ENCODE results near the gene MANF.

MANF gene

DNA sequence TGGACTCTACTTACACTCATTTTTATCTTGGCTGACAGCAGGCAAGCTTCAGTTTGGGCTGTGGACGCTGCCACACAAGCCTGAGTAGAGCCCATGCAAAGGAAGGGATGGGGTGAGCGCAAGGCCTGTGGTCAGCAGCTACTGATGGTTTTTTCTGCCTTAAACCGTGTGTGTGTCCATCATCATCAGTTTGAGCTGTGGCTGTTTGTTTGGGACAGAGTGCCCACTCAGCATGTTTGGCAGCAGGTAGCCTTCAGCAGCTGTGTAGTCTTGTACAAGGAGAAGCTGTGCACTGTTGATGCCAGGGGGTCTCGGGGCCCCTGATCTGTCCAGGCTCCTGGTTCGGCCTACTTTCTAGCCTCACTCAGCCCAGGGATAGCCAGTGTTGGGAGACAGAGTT lies 9.4 kb downstream of the MANF start:
- Histone ChIP-seq H3K4me1 (ENCODE audit: control insufficient read depth, low read length) (peaks cover 40% of the 10 kb centered on the region), H3K4me3 (ENCODE audit: low read length) (peak overlapping the region; percentile 2; the same call in 1 of the 2 replicates), H3K9me2 (replicated peaks; ENCODE audit: control insufficient read depth, low read length) (no peaks in the 10 kb centered on the region), H3K27ac (ENCODE audit: low read depth, low read length) (no peak overlapping the region), H3K79me2 (ENCODE audit: control insufficient read depth, low read length) (peaks cover 76% of the 10 kb centered on the region), H3K27me3 (ENCODE audit: control insufficient read depth, low read length) (no peaks in the 10 kb centered on the region), H3K9me3 (ENCODE audit: control insufficient read depth, insufficient read depth, low read length) (no peaks in the 10 kb centered on the region), H3F3A (ENCODE audit: control insufficient read depth, insufficient read depth) (peaks cover 36% of the 10 kb centered on the region), H3K4me2 (ENCODE audit: low read length) (peak overlapping the region; percentile 80), H4K20me1 (ENCODE audit: control insufficient read depth, insufficient read depth, low read depth, low read length) (peaks cover 16% of the 10 kb centered on the region), H3K36me3 (ENCODE audit: control insufficient read depth, low read length) (peaks cover 87% of the 10 kb centered on the region)
- TF ChIP-seq, protein P1, sequence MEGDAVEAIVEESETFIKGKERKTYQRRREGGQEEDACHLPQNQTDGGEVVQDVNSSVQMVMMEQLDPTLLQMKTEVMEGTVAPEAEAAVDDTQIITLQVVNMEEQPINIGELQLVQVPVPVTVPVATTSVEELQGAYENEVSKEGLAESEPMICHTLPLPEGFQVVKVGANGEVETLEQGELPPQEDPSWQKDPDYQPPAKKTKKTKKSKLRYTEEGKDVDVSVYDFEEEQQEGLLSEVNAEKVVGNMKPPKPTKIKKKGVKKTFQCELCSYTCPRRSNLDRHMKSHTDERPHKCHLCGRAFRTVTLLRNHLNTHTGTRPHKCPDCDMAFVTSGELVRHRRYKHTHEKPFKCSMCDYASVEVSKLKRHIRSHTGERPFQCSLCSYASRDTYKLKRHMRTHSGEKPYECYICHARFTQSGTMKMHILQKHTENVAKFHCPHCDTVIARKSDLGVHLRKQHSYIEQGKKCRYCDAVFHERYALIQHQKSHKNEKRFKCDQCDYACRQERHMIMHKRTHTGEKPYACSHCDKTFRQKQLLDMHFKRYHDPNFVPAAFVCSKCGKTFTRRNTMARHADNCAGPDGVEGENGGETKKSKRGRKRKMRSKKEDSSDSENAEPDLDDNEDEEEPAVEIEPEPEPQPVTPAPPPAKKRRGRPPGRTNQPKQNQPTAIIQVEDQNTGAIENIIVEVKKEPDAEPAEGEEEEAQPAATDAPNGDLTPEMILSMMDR (IDR thresholded peaks at IDR 0.05; ENCODE audit: low read depth, low read length, poor library complexity, severe bottlenecking) = no peak
- TF ChIP-seq EZH2phosphoT487 (IDR thresholded peaks at IDR 0.05; ENCODE audit: borderline replicate concordance, low read length) = no peak

DNA sequence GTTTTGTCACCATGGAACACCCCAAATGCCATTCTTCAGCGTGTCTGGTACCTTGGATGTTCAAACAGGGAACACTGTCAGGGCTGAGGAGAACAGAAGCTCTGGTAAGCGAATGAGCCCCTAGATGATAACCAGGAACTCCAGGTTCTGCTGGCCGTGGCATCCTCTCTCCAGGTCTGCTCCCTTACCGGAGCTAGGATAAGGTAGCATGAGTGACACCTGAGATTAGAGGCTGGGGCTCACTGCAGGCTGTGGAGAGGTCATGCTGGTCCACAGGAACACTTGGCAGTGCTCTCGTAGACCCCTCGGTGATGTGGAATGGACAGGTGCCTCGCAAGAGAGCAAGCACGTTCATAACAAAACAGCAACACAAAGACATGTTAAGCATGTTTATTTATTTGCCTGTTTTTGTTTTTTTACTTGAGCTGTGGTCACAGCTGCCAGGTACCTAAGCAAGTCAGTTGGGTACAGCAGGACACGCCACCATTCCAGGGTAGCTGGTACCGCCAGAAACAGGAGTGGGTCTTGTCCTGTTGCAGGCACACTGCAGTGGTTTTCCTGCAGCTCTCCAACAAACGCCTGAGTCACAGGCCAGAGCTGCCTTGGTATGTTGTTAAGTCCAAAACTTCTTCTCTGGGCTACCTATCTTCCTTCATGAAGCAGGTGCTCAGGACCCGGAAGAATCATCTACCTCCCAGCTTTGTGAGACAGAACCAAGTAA lies 10.6 kb downstream of the MANF start:
- H3K4me2 ChIP-seq (ENCODE audit: low read length) = 0 out of 2 replicates have a peak overlapping the region, but pooled peaks have one; percentile 2
- H3K79me2 ChIP-seq (ENCODE audit: control insufficient read depth, low read length) = peaks cover 64% of the 10 kb centered on the region
- peaks cover 29% of the 10 kb centered on the region for H3K4me1 ChIP-seq (ENCODE audit: control insufficient read depth, low read length)
- H3K27me3 ChIP-seq (ENCODE audit: control insufficient read depth, low read length) = no peaks in the 10 kb centered on the region
- H3K9me2 ChIP-seq (replicated peaks; ENCODE audit: control insufficient read depth, low read length) = no peaks in the 10 kb centered on the region
- H3K27ac ChIP-seq (ENCODE audit: low read depth, low read length) = no peak overlapping the region
- no peak for TF ChIP-seq EZH2phosphoT487 (IDR thresholded peaks at IDR 0.05; ENCODE audit: borderline replicate concordance, low read length)
- TF ChIP-seq, protein P1 (IDR thresholded peaks at IDR 0.05; ENCODE audit: low read depth, low read length, poor library complexity, severe bottlenecking) = no peak
- H3K4me3 ChIP-seq (ENCODE audit: low read length) = no peak overlapping the region
- H3F3A ChIP-seq (ENCODE audit: control insufficient read depth, insufficient read depth) = peaks cover 25% of the 10 kb centered on the region
- H3K9me3 ChIP-seq (ENCODE audit: control insufficient read depth, insufficient read depth, low read length) = no peaks in the 10 kb centered on the region
- H3K36me3 ChIP-seq (ENCODE audit: control insufficient read depth, low read length) = peaks cover 87% of the 10 kb centered on the region
- H4K20me1 ChIP-seq (ENCODE audit: control insufficient read depth, insufficient read depth, low read depth, low read length) = peaks cover 16% of the 10 kb centered on the region

DNA sequence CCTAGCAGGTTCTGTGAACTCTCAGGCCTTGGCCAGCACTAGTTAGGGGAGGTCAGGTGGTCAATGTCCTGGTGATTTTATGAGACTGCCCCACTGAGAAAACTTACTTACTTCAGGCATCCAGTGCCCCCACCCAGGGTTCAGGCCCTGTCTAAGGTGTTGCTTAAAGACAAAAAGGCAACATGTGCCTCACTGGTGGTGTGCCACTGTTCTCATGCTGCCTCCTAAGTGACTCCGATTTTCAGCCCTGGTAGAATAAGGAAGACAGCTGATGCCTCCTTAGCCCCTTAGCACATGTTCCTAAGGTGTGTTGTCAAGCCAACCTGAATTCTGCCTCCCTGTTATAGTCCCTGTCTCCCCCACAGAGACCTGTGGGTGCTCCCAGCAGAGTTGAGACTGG lies 11.3 kb downstream of the MANF start:
- Histone ChIP-seq H3K4me1 (ENCODE audit: control insufficient read depth, low read length) (peaks cover 27% of the 10 kb centered on the region), H3F3A (ENCODE audit: control insufficient read depth, insufficient read depth) (peaks cover 24% of the 10 kb centered on the region), H3K27ac (ENCODE audit: low read depth, low read length) (no peak overlapping the region), H3K4me3 (ENCODE audit: low read length) (no peak overlapping the region), H3K79me2 (ENCODE audit: control insufficient read depth, low read length) (peaks cover 60% of the 10 kb centered on the region), H3K9me2 (replicated peaks; ENCODE audit: control insufficient read depth, low read length) (no peaks in the 10 kb centered on the region), H3K27me3 (ENCODE audit: control insufficient read depth, low read length) (no peaks in the 10 kb centered on the region), H3K36me3 (ENCODE audit: control insufficient read depth, low read length) (peaks cover 90% of the 10 kb centered on the region), H3K9me3 (ENCODE audit: control insufficient read depth, insufficient read depth, low read length) (no peaks in the 10 kb centered on the region), H3K4me2 (ENCODE audit: low read length) (no peak overlapping the region), H4K20me1 (ENCODE audit: control insufficient read depth, insufficient read depth, low read depth, low read length) (peaks cover 16% of the 10 kb centered on the region)
- TF ChIP-seq EZH2phosphoT487 (IDR thresholded peaks at IDR 0.05; ENCODE audit: borderline replicate concordance, low read length) = no peak
- TF ChIP-seq, protein P1 (IDR thresholded peaks at IDR 0.05; ENCODE audit: low read depth, low read length, poor library complexity, severe bottlenecking) = no peak

Data from DOHH2 (cell line).